ENCODE results near the gene RDH11. TPM values are rescaled to one million over a fixed set of nuclear protein-coding genes. Genes with fewer than 3 reads are reported as not detected.

The RDH11 gene
- total RNA-seq, 1 donor, result 212 TPM

GRCh38 chr14:67653651-67654280 lies 41.8 kb downstream of the RDH11 start:
- no peak overlapping the region for H3K4me3 ChIP-seq (ENCODE audit: low read depth, low read length)
- peak; percentile 74 for DNase-seq (ENCODE audit: low read depth)
- no peak for TF ChIP-seq CTCF (IDR thresholded peaks at IDR 0.05; ENCODE audit: insufficient read depth, low read depth, low read length)

- no peak for DNase-seq (ENCODE audit: low read depth)
Measured at GRCh38 chr14:67652189-67652588, 43.4 kb downstream of the RDH11 start.

DNA sequence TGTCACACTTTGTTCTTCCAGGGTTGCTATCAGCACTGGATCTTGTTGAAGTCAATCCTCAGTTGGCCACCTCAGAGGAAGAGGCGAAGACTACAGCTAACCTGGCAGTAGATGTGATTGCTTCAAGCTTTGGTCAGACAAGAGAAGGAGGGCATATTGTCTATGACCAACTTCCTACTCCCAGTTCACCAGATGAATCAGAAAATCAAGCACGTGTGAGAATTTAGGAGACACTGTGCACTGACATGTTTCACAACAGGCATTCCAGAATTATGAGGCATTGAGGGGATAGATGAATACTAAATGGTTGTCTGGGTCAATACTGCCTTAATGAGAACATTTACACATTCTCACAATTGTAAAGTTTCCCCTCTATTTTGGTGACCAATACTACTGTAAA lies 44.9 kb downstream of the RDH11 start:
- no peak for TF ChIP-seq CTCF (IDR thresholded peaks at IDR 0.05; ENCODE audit: insufficient read depth, low read depth, low read length)
- H3K4me3 ChIP-seq (ENCODE audit: low read depth, low read length), result no peak overlapping the region
- DNase-seq (ENCODE audit: low read depth), result peak; percentile 61

More at GRCh38 chr14:67652189-67652588, 43.4 kb downstream of the RDH11 start:
- H3K4me3 ChIP-seq (ENCODE audit: low read depth, low read length), result no peak overlapping the region
- TF ChIP-seq CTCF (IDR thresholded peaks at IDR 0.05; ENCODE audit: insufficient read depth, low read depth, low read length), result no peak

DNA sequence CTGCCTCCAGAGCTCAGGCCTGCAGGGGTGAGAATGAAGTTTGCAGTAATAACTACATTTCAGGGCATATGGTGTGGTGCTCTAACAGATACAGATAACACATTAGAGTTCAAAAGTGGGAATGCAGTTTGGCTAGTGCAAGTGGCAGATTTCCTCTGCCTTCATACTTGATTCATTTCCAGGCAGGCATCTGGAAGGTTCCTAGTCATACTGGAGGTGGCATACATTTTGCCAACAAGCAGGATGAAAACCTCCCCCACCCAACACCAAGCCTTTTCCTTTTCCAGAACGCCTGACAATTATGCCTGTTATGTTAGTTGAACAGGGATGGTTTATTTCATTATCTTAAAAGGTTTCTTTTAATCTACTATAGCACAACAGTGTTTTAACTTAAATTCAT lies 45.4 kb downstream of the RDH11 start:
- no peak overlapping the region for H3K4me3 ChIP-seq (ENCODE audit: low read depth, low read length)
- DNase-seq (ENCODE audit: low read depth), result no peak
- no peak for TF ChIP-seq CTCF (IDR thresholded peaks at IDR 0.05; ENCODE audit: insufficient read depth, low read depth, low read length)

DNA sequence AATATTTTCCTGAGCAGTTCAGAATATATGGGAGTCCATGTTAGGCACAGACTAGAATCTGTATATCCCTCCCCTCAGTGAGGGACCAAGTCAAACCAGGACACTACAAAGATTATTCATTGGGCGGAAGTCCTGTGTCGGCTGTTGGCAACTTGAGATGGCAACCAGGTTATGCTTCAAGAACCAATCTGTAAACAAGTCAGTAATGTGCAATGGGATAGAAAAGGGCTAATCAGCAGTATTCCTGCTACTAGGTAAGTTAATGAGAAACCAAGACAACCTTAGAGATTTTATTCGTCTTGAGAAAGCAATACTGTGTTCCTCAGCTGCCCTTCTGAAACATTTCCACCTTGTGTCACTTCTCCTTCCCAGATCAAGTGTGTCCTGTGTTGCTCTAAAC lies 49.4 kb downstream of the RDH11 start:
- TF ChIP-seq CTCF (IDR thresholded peaks at IDR 0.05; ENCODE audit: insufficient read depth, low read depth, low read length), result no peak
- no peak overlapping the region for H3K4me3 ChIP-seq (ENCODE audit: low read depth, low read length)
- no peak for DNase-seq (ENCODE audit: low read depth)

DNA sequence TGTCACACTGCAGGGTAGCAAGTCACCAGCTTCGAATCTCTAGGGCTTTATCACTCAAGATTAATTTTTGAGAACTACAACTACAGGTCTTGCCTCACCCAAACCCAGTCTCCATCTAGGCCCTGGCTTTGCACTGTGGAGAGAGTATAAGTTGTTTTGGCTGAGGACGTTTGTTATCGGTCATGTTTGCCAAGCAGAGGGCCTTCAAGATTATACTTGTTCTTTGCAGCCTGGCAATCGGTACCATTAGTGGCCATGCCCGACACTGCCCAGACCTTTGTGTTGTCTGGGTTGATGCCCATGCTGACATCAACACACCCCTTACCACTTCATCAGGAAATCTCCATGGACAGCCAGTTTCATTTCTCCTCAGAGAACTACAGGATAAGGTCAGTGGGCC lies 50.1 kb downstream of the RDH11 start:
- no peak for DNase-seq (ENCODE audit: low read depth)

More for the DNA sequence above, 50.1 kb downstream of the RDH11 start:
- TF ChIP-seq CTCF (IDR thresholded peaks at IDR 0.05; ENCODE audit: insufficient read depth, low read depth, low read length), result no peak
- no peak overlapping the region for H3K4me3 ChIP-seq (ENCODE audit: low read depth, low read length)

Measured in fibroblast of villous mesenchyme (primary cell).